Measurements from ENCODE around the gene COPG2. TPM values are rescaled to one million over a fixed set of nuclear protein-coding genes. Genes with fewer than 3 reads are reported as not detected.

COPG2 gene
- total and polyA plus RNA-seq, 2 of the 13 experiments (the other 11 are each of a cell fraction or from before 2014, with no cell fraction given) = 14.1 to 17.7 TPM

- TF ChIP-seq, protein P1, sequence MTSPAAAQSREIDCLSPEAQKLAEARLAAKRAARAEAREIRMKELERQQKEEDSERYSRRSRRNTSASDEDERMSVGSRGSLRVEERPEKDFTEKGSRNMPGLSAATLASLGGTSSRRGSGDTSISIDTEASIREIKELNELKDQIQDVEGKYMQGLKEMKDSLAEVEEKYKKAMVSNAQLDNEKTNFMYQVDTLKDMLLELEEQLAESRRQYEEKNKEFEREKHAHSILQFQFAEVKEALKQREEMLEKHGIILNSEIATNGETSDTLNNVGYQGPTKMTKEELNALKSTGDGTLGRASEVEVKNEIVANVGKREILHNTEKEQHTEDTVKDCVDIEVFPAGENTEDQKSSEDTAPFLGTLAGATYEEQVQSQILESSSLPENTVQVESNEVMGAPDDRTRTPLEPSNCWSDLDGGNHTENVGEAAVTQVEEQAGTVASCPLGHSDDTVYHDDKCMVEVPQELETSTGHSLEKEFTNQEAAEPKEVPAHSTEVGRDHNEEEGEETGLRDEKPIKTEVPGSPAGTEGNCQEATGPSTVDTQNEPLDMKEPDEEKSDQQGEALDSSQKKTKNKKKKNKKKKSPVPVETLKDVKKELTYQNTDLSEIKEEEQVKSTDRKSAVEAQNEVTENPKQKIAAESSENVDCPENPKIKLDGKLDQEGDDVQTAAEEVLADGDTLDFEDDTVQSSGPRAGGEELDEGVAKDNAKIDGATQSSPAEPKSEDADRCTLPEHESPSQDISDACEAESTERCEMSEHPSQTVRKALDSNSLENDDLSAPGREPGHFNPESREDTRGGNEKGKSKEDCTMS (CRISPR knock-in tag; conservative IDR thresholded peaks at IDR 0.05) = no peak
- TF ChIP-seq ZNF30 (CRISPR knock-in tag; IDR thresholded peaks at IDR 0.05) = no peak
- no peak for TF ChIP-seq NFYC (CRISPR knock-in tag; IDR thresholded peaks at IDR 0.05)
Observed at GRCh38 chr7:130515315-130516040, 153.1 kb downstream of the COPG2 start (continued).

DNA sequence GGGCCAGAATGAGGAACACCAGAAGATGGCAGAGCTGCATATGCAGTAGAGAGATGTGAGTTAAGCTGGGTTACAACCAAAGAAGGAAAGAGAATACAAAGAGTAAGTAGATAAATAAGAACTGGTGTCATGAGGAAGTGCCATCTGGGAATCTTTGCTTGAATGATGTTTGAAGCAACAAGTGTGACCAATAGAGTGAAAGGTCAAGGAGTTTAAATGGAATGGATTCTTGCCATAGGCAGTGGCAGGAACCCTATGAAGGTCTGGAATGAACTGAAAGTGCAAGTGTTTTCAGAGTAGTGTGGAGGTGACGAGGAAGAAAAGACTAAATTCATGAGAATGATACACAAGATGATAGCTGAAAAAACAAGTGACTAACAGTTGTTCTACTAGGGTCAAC is 155.1 kb downstream of the COPG2 start:
- intact Hi-C loops (cut with micrococcal nuclease; ENCODE audit: unreplicated experiment) (no loop called here), in situ Hi-C loops (cut with HindIII; ENCODE audit: extremely low pct_ligation_motif_present, low pct_unique_long_range_greater_than_20kb) (no loop called here)
- no peak overlapping the region for H3K4me3 ChIP-seq (replicated peaks in 1 of 3; ENCODE audit: insufficient read depth in 1 of 3, low read depth in 2 of 3, low read length in 3 of 3)
- ATAC-seq (no peak), FAIRE-seq (no peak), DNase-seq (ENCODE audit: low spot score) (no peak)
- H3K9ac ChIP-seq (ENCODE audit: insufficient read depth, low read depth, low read length) = no peak overlapping the region
- WGBS (ENCODE audit: low lambda C conversion rate) = 95% methylated on average over 1 of the region's 1 CpG
- no peak overlapping the region for H2AFZ ChIP-seq (ENCODE audit: low read length)
- ChIA-PET CTCF (ENCODE audit: low intra/inter-chr PET ratio, low total read pairs) (no interaction called here), POLR2A (no interaction called here)
- no peak overlapping the region for H3K4me2 ChIP-seq (ENCODE audit: low read depth, low read length)
- H3K4me1 ChIP-seq (ENCODE audit: insufficient read depth, low read length) = no peaks in the 10 kb centered on the region
- no TSS peak for BruUV-seq (replicated peaks)
- H3K36me3 ChIP-seq (replicated peaks in 1 of 2; ENCODE audit: control insufficient read depth in 1 of 2, insufficient read depth in 2 of 2, low read length in 2 of 2) = peaks cover 3 to 4% of the 10 kb centered on the region in 2 experiments; a peak in 4 of 5 replicates
- H3K9me3 ChIP-seq (ENCODE audit: low read length) = no peaks in the 10 kb centered on the region
- no peaks in the 10 kb centered on the region for H3K27me3 ChIP-seq (ENCODE audit: control insufficient read depth in 1 of 2, insufficient read depth in 2 of 2, low read length in 2 of 2)
- no peak overlapping the region for H3K27ac ChIP-seq (ENCODE audit: extremely low read length, insufficient read depth, low read length)
- no peaks in the 10 kb centered on the region for H4K20me1 ChIP-seq (ENCODE audit: insufficient read depth, low read length)
- no peaks in the 10 kb centered on the region for H3K79me2 ChIP-seq (ENCODE audit: insufficient read depth, low read length)
- TF ChIP-seq, protein P2, sequence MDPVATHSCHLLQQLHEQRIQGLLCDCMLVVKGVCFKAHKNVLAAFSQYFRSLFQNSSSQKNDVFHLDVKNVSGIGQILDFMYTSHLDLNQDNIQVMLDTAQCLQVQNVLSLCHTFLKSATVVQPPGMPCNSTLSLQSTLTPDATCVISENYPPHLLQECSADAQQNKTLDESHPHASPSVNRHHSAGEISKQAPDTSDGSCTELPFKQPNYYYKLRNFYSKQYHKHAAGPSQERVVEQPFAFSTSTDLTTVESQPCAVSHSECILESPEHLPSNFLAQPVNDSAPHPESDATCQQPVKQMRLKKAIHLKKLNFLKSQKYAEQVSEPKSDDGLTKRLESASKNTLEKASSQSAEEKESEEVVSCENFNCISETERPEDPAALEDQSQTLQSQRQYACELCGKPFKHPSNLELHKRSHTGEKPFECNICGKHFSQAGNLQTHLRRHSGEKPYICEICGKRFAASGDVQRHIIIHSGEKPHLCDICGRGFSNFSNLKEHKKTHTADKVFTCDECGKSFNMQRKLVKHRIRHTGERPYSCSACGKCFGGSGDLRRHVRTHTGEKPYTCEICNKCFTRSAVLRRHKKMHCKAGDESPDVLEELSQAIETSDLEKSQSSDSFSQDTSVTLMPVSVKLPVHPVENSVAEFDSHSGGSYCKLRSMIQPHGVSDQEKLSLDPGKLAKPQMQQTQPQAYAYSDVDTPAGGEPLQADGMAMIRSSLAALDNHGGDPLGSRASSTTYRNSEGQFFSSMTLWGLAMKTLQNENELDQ (CRISPR knock-in tag; IDR thresholded peaks at IDR 0.05; ENCODE audit: borderline replicate concordance) = no peak
- TF ChIP-seq HDAC6 (IDR thresholded peaks at IDR 0.05; ENCODE audit: low read depth, low read length) = no peak
- TF ChIP-seq, protein P3, sequence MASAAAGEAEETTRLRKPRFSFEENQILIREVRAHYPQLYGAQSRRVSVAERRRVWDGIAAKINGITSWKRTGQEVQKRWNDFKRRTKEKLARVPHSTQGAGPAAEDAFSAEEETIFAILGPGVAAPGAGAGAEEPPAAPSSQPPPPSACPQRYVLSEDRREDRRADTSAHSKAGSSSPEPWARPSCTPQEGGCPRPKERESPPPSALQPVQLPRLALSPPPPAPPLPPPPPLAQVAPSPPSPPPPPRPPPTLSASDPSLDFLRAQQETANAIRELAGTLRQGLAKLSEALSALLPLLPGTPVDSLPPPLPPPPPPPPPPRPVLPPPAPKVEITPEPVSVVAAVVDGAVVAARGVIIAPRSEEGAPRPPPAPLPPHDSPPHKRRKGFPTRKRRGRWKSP (CRISPR knock-in tag; IDR thresholded peaks at IDR 0.05) = no peak
- no peak for TF ChIP-seq ZNF512B (CRISPR knock-in tag; IDR thresholded peaks at IDR 0.05; ENCODE audit: borderline replicate concordance)
- TF ChIP-seq HDAC2 (CRISPR knock-in tag; IDR thresholded peaks at IDR 0.05) = no peak
- no peak for TF ChIP-seq ZSCAN12 (CRISPR knock-in tag; IDR thresholded peaks at IDR 0.05)
- no peak for TF ChIP-seq ZNF10 (CRISPR knock-in tag; IDR thresholded peaks at IDR 0.05; ENCODE audit: borderline replicate concordance, low read depth)
- no peak for TF ChIP-seq RFX1 (IDR thresholded peaks at IDR 0.05)
- TF ChIP-seq, protein P4, sequence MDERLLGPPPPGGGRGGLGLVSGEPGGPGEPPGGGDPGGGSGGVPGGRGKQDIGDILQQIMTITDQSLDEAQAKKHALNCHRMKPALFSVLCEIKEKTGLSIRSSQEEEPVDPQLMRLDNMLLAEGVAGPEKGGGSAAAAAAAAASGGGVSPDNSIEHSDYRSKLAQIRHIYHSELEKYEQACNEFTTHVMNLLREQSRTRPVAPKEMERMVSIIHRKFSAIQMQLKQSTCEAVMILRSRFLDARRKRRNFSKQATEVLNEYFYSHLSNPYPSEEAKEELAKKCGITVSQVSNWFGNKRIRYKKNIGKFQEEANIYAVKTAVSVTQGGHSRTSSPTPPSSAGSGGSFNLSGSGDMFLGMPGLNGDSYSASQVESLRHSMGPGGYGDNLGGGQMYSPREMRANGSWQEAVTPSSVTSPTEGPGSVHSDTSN (CRISPR knock-in tag; IDR thresholded peaks at IDR 0.05) = no peak
- TF ChIP-seq ZNF17 (CRISPR knock-in tag; IDR thresholded peaks at IDR 0.05) = no peak
